ENCODE data around the gene TIMM8B. TPM values are rescaled to one million over a fixed set of nuclear protein-coding genes. Genes with fewer than 3 reads are reported as not detected.
A peak's percentile ranks its signal among the peaks of the same experiment; 100 is the strongest.

TIMM8B gene
- total and polyA plus RNA-seq, 9 of the 15 experiments (the other 6 are each of a cell fraction or from before 2014, with no cell fraction given), result 95.8 to 338 (median 145) TPM

GRCh38 chr11:112062923-112063322 lies 23.6 kb downstream of the TIMM8B start:
- H3K9me3 ChIP-seq (replicated peaks; ENCODE audit: control insufficient read depth, insufficient read depth, low read depth, low read length), result no peaks in the 10 kb centered on the region
- H2AFZ ChIP-seq (ENCODE audit: low read depth, low read length), result no peak overlapping the region
- no peaks in the 10 kb centered on the region for H3K9me1 ChIP-seq (ENCODE audit: control insufficient read depth, insufficient read depth, low read length)
- ChIA-PET POLR2A (interaction anchor here (1.0 kb wide), 1 partner anchor 16 kb away, joined by 3 read pairs; no protein-coding TSS in a partner anchor), CTCF (ENCODE audit: low intra/inter-chr PET ratio) (no interaction called here)
- FAIRE-seq, result no peak
- no peak overlapping the region for H3K27ac ChIP-seq (ENCODE audit: extremely low read depth, low read depth, low read length)
- no peak overlapping the region for H3K9ac ChIP-seq (ENCODE audit: insufficient read depth in 1 of 2, low read depth in 2 of 2, low read length in 2 of 2)
- H4K20me1 ChIP-seq (replicated peaks; ENCODE audit: control insufficient read depth, insufficient read depth, low read length), result no peaks in the 10 kb centered on the region
- no peaks in the 10 kb centered on the region for H3K4me1 ChIP-seq (replicated peaks in 1 of 2; ENCODE audit: control insufficient read depth in 2 of 2, insufficient read depth in 2 of 2, low read length in 2 of 2)
- H3K4me3 ChIP-seq, result no peak overlapping the region
- in situ Hi-C loops (cut with MboI), result no loop called here
- H3K27me3 ChIP-seq (ENCODE audit: control insufficient read depth in 2 of 2, insufficient read depth in 2 of 2, low read length in 2 of 2), result no peaks in the 10 kb centered on the region
- peaks cover 56% of the 10 kb centered on the region for H3K36me3 ChIP-seq (ENCODE audit: control insufficient read depth, insufficient read depth, low read length)
- no peak overlapping the region for H3K4me2 ChIP-seq (ENCODE audit: insufficient read depth, low read length)
- TSS peak; percentile 36 for BruUV-seq (replicated peaks)
- no peaks in the 10 kb centered on the region for H3K79me2 ChIP-seq (ENCODE audit: control insufficient read depth, insufficient read depth, low read length)
- DNase-seq (ENCODE audit: extremely low read depth in 1 of 4, low spot score in 3 of 4), result no peak
- WGBS (ENCODE audit: insufficient coverage, low coverage, missing lambda C conversion rate), result 100% methylated on average over 1 of the region's 1 CpG
- intact Hi-C loops (cut with micrococcal nuclease), result no loop called here
- no peak for TF ChIP-seq L3MBTL2 (IDR thresholded peaks at IDR 0.05)
- TF ChIP-seq, protein P1, sequence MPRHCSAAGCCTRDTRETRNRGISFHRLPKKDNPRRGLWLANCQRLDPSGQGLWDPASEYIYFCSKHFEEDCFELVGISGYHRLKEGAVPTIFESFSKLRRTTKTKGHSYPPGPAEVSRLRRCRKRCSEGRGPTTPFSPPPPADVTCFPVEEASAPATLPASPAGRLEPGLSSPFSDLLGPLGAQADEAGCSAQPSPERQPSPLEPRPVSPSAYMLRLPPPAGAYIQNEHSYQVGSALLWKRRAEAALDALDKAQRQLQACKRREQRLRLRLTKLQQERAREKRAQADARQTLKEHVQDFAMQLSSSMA (CRISPR knock-in tag; IDR thresholded peaks at IDR 0.05), result no peak
- TF ChIP-seq RBM17 (IDR thresholded peaks at IDR 0.05; ENCODE audit: borderline replicate concordance, low read depth, low read length), result no peak
- peak; percentile 51 for TF ChIP-seq MAFF (IDR thresholded peaks at IDR 0.05; ENCODE audit: low read length)
- no peak for TF ChIP-seq FOS (IDR thresholded peaks at IDR 0.05; ENCODE audit: extremely low read depth, insufficient read length)
- TF ChIP-seq ZNF311 (CRISPR knock-in tag; IDR thresholded peaks at IDR 0.05), result no peak
- peak; percentile 69 for TF ChIP-seq MAFG (tag; conservative IDR thresholded peaks at IDR 0.05)
- no peak for TF ChIP-seq TRIM25 (IDR thresholded peaks at IDR 0.05; ENCODE audit: borderline replicate concordance)
- peak; percentile 84 for TF ChIP-seq C11orf30 (IDR thresholded peaks at IDR 0.05; ENCODE audit: low read depth)
- TF ChIP-seq ZNF316 (IDR thresholded peaks at IDR 0.05), result peak; percentile 90
- ATAC-seq, result no peak
